ENCODE data around the gene HDLBP. TPM values are rescaled to one million over a fixed set of nuclear protein-coding genes. Genes with fewer than 3 reads are reported as not detected.
A peak's percentile ranks its signal among the peaks of the same experiment; 100 is the strongest.

The HDLBP gene
- total RNA-seq, 6 experiments from 2014 or later: 991 to 1,153 (median 1,104) TPM

DNA sequence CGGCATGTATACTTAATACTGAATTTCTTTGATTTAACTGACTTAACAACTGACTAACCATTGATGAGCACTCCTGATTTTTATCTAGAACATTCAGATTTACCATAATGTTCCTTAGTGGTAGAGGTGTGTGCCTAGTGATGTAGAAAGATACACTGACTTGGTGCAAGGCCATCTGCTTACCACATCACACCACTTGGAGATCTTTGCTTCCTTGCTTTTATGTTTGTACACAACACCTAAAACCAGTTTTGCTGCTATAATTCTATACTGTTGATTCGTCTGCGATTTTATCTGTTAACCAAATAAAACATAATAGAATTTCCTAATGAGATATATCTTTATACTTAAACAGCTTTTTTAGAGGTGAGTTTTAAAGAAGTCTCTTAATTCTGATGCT lies 36.8 kb upstream of the HDLBP start:
- Mint-ChIP-seq H3K4me3 (no peak overlapping the region), H3K27ac (peak overlapping the region; percentile 34; the same call in 1 of the 2 replicates), H3K36me3 (ENCODE audit: low read depth) (peaks cover 28% of the 10 kb centered on the region), H3K9me3 (no peaks in the 10 kb centered on the region), H3K4me1 (ENCODE audit: low read depth) (peaks cover 26% of the 10 kb centered on the region), H3K27me3 (ENCODE audit: insufficient read depth) (peaks cover 2% of the 10 kb centered on the region; the same call in 1 of the 2 replicates)
- no peak for DNase-seq
- TF ChIP-seq, protein P1, sequence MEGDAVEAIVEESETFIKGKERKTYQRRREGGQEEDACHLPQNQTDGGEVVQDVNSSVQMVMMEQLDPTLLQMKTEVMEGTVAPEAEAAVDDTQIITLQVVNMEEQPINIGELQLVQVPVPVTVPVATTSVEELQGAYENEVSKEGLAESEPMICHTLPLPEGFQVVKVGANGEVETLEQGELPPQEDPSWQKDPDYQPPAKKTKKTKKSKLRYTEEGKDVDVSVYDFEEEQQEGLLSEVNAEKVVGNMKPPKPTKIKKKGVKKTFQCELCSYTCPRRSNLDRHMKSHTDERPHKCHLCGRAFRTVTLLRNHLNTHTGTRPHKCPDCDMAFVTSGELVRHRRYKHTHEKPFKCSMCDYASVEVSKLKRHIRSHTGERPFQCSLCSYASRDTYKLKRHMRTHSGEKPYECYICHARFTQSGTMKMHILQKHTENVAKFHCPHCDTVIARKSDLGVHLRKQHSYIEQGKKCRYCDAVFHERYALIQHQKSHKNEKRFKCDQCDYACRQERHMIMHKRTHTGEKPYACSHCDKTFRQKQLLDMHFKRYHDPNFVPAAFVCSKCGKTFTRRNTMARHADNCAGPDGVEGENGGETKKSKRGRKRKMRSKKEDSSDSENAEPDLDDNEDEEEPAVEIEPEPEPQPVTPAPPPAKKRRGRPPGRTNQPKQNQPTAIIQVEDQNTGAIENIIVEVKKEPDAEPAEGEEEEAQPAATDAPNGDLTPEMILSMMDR (IDR thresholded peaks at IDR 0.05): no peak

DNA sequence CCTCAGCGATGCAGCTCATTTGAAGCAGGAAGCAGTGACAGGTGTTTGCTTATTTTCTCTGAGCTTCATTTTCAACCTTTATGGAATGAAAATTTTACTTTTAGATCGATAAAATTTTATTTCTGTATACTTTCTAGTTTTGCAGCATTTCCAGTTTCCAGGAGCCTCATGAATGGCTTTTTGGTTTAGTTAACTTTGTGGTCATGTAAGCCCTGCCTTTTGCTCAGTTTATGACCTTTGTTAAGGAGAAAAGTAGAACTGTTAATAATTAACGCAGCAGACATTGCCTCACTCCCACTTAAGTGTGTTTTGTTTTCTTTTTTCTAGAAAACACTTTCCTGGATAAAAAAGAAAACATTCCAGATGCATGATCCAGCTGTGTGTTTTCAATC lies 36.2 kb upstream of the HDLBP start:
- Mint-ChIP-seq H3K36me3 (ENCODE audit: low read depth) (peaks cover 28% of the 10 kb centered on the region), H3K9me3 (no peaks in the 10 kb centered on the region)

DNA sequence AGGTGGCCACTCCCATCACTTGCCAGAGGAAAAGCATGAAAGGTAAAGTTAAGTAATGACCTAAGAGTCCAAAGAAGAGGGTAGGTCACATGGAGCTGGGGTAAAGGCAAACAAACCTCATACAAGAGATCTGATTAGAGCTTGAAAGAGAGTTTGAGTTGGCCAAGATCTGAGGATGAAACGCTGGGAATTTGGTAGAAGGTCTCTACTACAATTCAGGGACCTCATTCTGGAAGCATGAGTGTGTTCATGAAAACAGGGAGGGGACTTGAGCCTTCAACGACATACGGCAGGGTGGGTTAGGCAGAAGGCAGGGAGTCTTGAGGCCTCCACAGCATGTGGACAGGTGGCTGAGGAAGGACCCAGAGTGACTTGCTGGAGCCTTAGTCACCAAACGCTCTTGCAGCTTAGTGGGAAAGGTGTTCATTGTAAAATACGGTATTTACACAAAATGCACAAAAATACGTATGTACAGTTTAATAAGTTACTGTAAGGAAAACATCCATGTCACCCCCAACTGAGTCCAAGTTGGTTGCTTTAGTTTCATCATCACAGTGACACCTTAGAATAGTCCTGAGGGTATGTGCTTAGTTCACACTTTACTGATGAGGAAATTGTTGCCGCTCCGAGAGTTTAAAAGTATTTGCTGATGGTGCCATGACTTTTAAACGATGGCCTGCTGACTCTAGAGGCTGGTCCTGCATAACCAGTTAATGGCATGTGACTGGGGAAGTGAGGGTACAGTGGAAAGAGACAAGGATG lies 35.6 kb upstream of the HDLBP start:
- peaks cover 2% of the 10 kb centered on the region; the same call in 1 of the 2 replicates for H3K27me3 Mint-ChIP-seq (ENCODE audit: insufficient read depth)
- TF ChIP-seq, protein P1 (IDR thresholded peaks at IDR 0.05): no peak
- peak overlapping the region; percentile 10; the same call in 1 of the 2 replicates for H3K27ac Mint-ChIP-seq
- H3K36me3 Mint-ChIP-seq (ENCODE audit: low read depth): peaks cover 28% of the 10 kb centered on the region
- no peak overlapping the region for H3K4me3 Mint-ChIP-seq
- no peaks in the 10 kb centered on the region for H3K9me3 Mint-ChIP-seq
- H3K4me1 Mint-ChIP-seq (ENCODE audit: low read depth): peaks cover 25% of the 10 kb centered on the region
- no peak for DNase-seq

More for the DNA sequence above, 36.2 kb upstream of the HDLBP start:
- Mint-ChIP-seq H3K4me1 (ENCODE audit: low read depth) (peaks cover 22% of the 10 kb centered on the region), H3K27me3 (ENCODE audit: insufficient read depth) (peaks cover 2% of the 10 kb centered on the region; the same call in 1 of the 2 replicates), H3K27ac (0 out of 2 replicates have a peak overlapping the region, but pooled peaks have one; percentile 34), H3K4me3 (no peak overlapping the region)
- TF ChIP-seq, protein P1 (IDR thresholded peaks at IDR 0.05): no peak
- DNase-seq: no peak

DNA sequence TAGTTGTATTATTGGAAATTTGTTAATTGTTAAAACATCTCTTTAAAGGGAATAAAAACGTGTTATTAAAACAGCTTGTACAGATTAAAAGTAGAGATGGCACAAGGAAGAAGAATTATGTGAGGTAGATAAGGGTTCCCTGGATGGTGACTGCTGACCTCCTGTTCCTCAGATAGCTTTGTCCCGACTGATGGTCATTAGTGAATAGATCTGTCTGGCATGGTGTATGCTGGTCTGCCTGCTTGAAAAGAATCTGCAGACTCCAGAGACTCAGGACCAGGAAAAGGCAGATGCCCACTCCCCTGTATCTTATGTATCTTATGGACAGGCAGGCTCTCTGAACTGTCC lies 35.0 kb upstream of the HDLBP start:
- TF ChIP-seq, protein P1 (IDR thresholded peaks at IDR 0.05): no peak
- H3K4me3 Mint-ChIP-seq: no peak overlapping the region
- H3K36me3 Mint-ChIP-seq (ENCODE audit: low read depth): peaks cover 33% of the 10 kb centered on the region
- H3K4me1 Mint-ChIP-seq (ENCODE audit: low read depth): peaks cover 30% of the 10 kb centered on the region
- H3K9me3 Mint-ChIP-seq: no peaks in the 10 kb centered on the region
- peak overlapping the region; percentile 10; the same call in 1 of the 2 replicates for H3K27ac Mint-ChIP-seq
- no peaks in the 10 kb centered on the region; the same call in 1 of the 2 replicates for H3K27me3 Mint-ChIP-seq (ENCODE audit: insufficient read depth)
- no peak for DNase-seq

DNA sequence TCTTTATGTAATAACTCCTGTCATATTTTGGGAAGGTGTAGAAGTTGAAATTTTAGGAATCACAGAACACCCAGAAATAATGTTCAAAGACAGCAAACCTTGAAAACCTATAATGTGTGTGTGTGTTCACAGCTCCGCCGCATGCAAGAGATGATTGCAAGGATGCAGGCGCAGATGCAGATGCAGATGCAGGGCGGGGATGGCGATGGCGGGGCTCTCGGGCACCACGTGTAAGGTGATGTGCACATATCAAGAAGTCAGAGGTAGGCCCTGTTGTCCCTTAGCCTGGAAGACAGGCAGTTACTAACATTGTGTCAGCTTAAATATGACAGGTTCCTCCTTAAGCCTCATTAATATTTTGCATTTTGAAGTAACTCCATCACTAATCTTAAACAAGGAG lies 34.5 kb upstream of the HDLBP start:
- Mint-ChIP-seq H3K27ac (no peak overlapping the region), H3K36me3 (ENCODE audit: low read depth) (peaks cover 33% of the 10 kb centered on the region), H3K9me3 (no peaks in the 10 kb centered on the region), H3K27me3 (ENCODE audit: insufficient read depth) (peaks cover under 1% of the 10 kb centered on the region), H3K4me1 (ENCODE audit: low read depth) (peaks cover 34% of the 10 kb centered on the region), H3K4me3 (no peak overlapping the region)
- TF ChIP-seq, protein P1 (IDR thresholded peaks at IDR 0.05): no peak
- no peak for DNase-seq

Data from HFFc6 (cell line).